Gastrocnemius medialis (tissue), 4 donors: Measurements from ENCODE around the gene F8. TPM values are rescaled to one million over a fixed set of nuclear protein-coding genes. Genes with fewer than 3 reads are reported as not detected.
A peak's percentile ranks its signal among the peaks of the same experiment; 100 is the strongest.

Experiments used
- ATAC-seq, 2 donors: fragments of 150-250 bp; one replicate each; pipeline ENCODE4 v1.9.1; 2016
- DNase-seq, 2 donors: peaks; one replicate each; pipeline ENCODE4 v3.0.0-alpha.2; 2019
- H3K27ac ChIP-seq, 4 donors: fragments of 200-600 bp; sonication (generic); 1 replicate in 1 of 4; 2 replicates in 3 of 4; pipeline ENCODE4 v1.5.1; 2016 to 2018; ENCODE audit warnings: mild to moderate bottlenecking in 2 of 4, moderate library complexity in 1 of 4
- H3K27me3 ChIP-seq, 3 donors: fragments of 200-600 bp; sonication (generic) in 2 of 3; 1 replicate in 1 of 3; 2 replicates in 2 of 3; pipeline versions ENCODE4 v1.5.1 to v1.6.0; 2016 to 2019; ENCODE audit warnings: mild to moderate bottlenecking in 1 of 3, moderate library complexity in 1 of 3
- H3K36me3 ChIP-seq, 2 donors: fragments of 200-600 bp; sonication (generic) in 1 of 2; one replicate each; pipeline ENCODE4 v1.5.1; 2017 to 2018
- H3K4me1 ChIP-seq, 2 donors: fragments of 200-600 bp; sonication (generic) in 1 of 2; one replicate each; pipeline ENCODE4 v1.5.1; 2016 to 2017; ENCODE audit warnings: mild to moderate bottlenecking in 2 of 2
- H3K4me3 ChIP-seq, 4 donors: fragments of 200-600 bp; sonication (generic) in 3 of 4; 1 replicate in 1 of 4; 2 replicates in 3 of 4; pipeline ENCODE4 v1.5.1; 2016 to 2019; ENCODE audit warnings: mild to moderate bottlenecking in 2 of 4
- H3K9me3 ChIP-seq, 3 donors: fragments of 200-600 bp; sonication (generic) in 2 of 3; 1 replicate in 1 of 3; 2 replicates in 2 of 3; pipeline ENCODE4 v1.5.1; 2016 to 2019
- POLR2A ChIP-seq, 2 donors: fragments of 450-650 bp; IDR thresholded peaks; one replicate each; pipeline ENCODE4 v1.6.1; 2017; ENCODE audit warnings: antibody characterized with exemption in 2 of 2, mild to moderate bottlenecking in 2 of 2, moderate library complexity in 2 of 2
- in situ Hi-C, 4 donors: fragments of 200-750 bp; cut with MboI; loops; one replicate each; pipeline versions ENCODE4 v1.15.0 to v1.8.0; 2017; ENCODE audit warnings: low sequenced_read_pairs in 4 of 4
- intact Hi-C: fragments of 100-400 bp; cut with DNase I; formaldehyde crosslinking; loops from one replicate; pipeline ENCODE4 v1.15.1; 2023; ENCODE audit warnings: low total_unique reads
- total RNA-seq, 4 donors: library from RNA; depleted of rRNA; stranded (reverse); fragments of >200 nt; gene quantifications; one replicate each; pipeline versions ENCODE4 v1.1.0 to v1.2.3, GENCODE V29; 2016
- TF ChIP-seq, protein P1 (sequence below), 5 experiments: fragments of 450-650 bp in 3 of 5; fragments of 200-600 bp in 2 of 5; sonication (generic) in 2 of 5; IDR thresholded peaks in 4 of 5; conservative IDR thresholded peaks in 1 of 5; 1 replicate in 4 of 5; 2 replicates in 1 of 5; pipeline ENCODE4 v1.5.1; 2016 to 2019; ENCODE audit warnings: antibody characterized with exemption in 5 of 5, mild to moderate bottlenecking in 3 of 5, moderate library complexity in 3 of 5

Gene F8
- total RNA-seq, 4 donors from 2014 or later = 23.3 to 33.7 (median 28.2) TPM

DNA sequence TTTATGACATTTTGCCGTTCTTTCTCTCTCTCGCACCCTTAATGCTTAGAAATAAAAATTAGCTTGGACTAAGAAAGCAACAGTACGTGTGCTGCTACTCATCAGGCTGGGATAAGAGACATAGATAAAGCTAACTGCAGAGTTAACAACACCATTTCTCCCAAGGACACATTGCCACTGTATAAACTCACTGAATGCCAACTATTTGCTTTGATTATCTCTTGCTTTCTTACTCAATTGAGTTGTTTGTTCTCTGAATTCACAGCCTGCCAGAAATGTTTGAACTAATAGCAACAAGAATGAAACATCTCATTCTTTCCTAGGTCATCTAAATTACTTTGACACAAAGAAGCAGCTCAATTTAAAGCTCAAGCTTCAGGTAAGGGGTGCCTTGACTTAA, 34.6 kb downstream of the F8 start:
- intact Hi-C loops = loop anchor here (10.0 kb wide), 1 partner anchor 227 kb away; the partner anchor contains the start of gene VBP1
- TF ChIP-seq POLR2A (IDR thresholded peaks at IDR 0.05) = no peak
- TF ChIP-seq, protein P1, sequence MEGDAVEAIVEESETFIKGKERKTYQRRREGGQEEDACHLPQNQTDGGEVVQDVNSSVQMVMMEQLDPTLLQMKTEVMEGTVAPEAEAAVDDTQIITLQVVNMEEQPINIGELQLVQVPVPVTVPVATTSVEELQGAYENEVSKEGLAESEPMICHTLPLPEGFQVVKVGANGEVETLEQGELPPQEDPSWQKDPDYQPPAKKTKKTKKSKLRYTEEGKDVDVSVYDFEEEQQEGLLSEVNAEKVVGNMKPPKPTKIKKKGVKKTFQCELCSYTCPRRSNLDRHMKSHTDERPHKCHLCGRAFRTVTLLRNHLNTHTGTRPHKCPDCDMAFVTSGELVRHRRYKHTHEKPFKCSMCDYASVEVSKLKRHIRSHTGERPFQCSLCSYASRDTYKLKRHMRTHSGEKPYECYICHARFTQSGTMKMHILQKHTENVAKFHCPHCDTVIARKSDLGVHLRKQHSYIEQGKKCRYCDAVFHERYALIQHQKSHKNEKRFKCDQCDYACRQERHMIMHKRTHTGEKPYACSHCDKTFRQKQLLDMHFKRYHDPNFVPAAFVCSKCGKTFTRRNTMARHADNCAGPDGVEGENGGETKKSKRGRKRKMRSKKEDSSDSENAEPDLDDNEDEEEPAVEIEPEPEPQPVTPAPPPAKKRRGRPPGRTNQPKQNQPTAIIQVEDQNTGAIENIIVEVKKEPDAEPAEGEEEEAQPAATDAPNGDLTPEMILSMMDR (IDR thresholded peaks at IDR 0.05 in 4 of 5, conservative IDR thresholded peaks at IDR 0.05 in 1 of 5) = no peak

DNA sequence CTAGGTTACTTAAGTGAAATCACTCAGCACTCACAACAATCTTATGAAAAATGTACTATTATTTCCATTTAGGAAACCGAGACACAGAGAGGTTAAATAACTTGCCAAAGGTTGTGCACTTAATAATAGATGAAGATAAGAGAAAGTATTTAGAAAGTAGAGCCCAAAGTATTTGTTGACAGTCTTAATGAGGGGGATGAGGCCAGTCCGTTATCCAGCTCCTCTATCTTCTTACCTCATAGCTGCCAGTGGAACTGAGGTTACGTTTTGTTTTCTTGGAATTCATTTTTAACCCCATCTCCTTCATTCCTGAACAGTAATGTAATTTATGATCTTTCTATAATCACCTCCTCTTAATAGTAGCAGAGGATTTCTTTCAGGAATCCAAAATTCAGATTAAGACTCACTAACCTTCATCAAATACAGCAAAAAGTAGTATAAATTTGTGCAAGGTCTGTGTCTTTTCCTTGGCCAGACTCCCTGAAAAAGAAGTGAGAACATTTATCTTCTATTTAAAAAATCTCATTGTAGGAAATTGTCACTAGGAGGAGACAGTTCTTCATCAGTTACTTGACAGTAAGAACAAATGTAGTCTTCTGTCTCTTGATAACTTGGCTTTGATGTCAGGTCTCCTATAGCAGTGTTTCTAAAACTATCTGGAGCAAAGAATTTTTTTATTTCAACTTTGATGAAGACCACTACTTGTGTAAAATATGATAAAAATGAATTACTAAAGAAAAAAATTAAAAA, 35.5 kb downstream of the F8 start:
- Histone ChIP-seq H3K9me3 (no peaks in the 10 kb centered on the region), H3K4me1 (no peaks in the 10 kb centered on the region), H3K4me3 (no peak overlapping the region), H3K36me3 (no peaks in the 10 kb centered on the region), H3K27me3 (no peaks in the 10 kb centered on the region), H3K27ac (no peak overlapping the region)
- intact Hi-C loops = loop anchor here (10.0 kb wide), 1 partner anchor 228 kb away; the partner anchor contains the start of gene VBP1
- DNase-seq = no peak
- no peak for ATAC-seq
- TF ChIP-seq, protein P1 (IDR thresholded peaks at IDR 0.05 in 4 of 5, conservative IDR thresholded peaks at IDR 0.05 in 1 of 5) = no peak
- no peak for TF ChIP-seq POLR2A (IDR thresholded peaks at IDR 0.05)
- in situ Hi-C loops = loop anchor here in 2 of 4 donors (10.0 to 25.0 kb wide), 3 partner anchors 68 to 100 kb away; no protein-coding TSS in a partner anchor

More for the DNA sequence above, 34.6 kb downstream of the F8 start:
- Histone ChIP-seq H3K27me3 (no peaks in the 10 kb centered on the region), H3K27ac (no peak overlapping the region), H3K9me3 (no peaks in the 10 kb centered on the region), H3K36me3 (no peaks in the 10 kb centered on the region), H3K4me1 (no peaks in the 10 kb centered on the region), H3K4me3 (no peak overlapping the region)
- DNase-seq (no peak), ATAC-seq (no peak)
- in situ Hi-C loops = loop anchor here in 2 of 4 donors (10.0 to 25.0 kb wide), 3 partner anchors 67 to 99 kb away; no protein-coding TSS in a partner anchor

DNA sequence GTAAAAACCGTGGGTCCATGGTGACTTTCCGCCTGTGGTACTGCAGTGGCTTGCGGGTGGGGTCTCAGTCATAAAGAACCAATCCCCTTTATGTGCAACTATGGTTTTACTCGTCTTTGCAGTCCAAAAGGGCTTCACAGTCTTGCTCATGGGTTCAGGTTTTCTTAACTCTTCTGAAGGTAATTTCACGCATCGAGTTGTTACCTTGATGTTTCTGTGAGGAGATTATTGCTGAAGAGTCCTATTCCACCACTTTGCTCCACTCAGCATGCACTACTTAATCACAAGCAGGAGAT, 41.5 kb downstream of the F8 start:
- TF ChIP-seq, protein P1 (IDR thresholded peaks at IDR 0.05 in 4 of 5, conservative IDR thresholded peaks at IDR 0.05 in 1 of 5) = peak in 2 of 5 experiments; percentile 1 to 8
- no peak for TF ChIP-seq POLR2A (IDR thresholded peaks at IDR 0.05)
- no peak overlapping the region for H3K27ac ChIP-seq
- no peaks in the 10 kb centered on the region for H3K9me3 ChIP-seq
- in situ Hi-C loops = loop anchor here in 3 of 4 donors (5.0 to 25.0 kb wide), 4 partner anchors 74 to 106 kb away; no protein-coding TSS in a partner anchor
- no peaks in the 10 kb centered on the region for H3K27me3 ChIP-seq
- no peaks in the 10 kb centered on the region for H3K36me3 ChIP-seq
- H3K4me1 ChIP-seq = no peaks in the 10 kb centered on the region
- intact Hi-C loops = loop anchor here (1.0 to 10.0 kb wide), 5 partner anchors 46 to 234 kb away; partner anchors contain the start of genes BRCC3, CMC4, FUNDC2 and MTCP1
- ATAC-seq = peak in 1 of 2 donors; percentile 14
- no peak for DNase-seq
- H3K4me3 ChIP-seq = peak overlapping the region in 3 of 4 donors; percentile 38 to 42 (median 42)

DNA sequence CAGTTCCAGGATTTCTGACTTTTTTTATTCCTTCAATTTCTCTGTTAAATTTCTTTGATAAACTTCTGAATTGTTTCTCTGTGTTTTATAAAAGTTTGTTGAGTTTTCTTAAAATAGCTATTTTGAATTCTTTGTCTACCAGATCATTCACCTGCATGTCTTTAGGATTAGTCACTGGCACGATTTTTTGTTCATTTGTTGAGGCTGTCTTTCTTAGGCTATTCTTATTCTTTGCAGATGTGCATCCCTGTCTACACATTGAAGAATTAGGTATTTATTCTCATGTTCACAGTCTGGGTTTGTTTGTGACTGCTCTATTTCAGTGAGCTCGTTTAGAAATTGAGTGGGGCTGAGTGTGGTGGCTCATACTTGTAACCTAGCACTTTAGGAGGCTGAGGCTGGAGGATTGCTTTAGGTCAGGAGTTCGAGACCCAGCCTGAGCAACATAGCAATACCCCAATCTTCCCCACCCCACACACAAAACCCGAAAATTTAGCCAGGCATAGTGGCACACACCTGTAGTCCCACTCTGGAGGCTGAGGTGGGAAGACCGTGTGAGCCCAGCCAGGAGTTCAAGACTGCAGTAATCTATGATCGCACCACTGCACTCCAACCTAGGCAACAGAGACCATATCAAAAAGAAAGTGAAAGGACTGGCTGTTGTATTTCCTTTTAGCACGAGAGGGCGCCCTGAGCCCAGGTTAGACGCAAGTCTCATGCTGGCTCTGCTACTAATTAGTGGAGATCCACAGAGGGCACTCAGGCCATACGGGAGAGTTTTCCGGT, 42.0 kb downstream of the F8 start:
- H3K27me3 ChIP-seq = no peaks in the 10 kb centered on the region
- no peaks in the 10 kb centered on the region for H3K9me3 ChIP-seq
- H3K4me1 ChIP-seq = no peaks in the 10 kb centered on the region
- ATAC-seq (peak; percentile 88 to 91), DNase-seq (peak; percentile 24 to 67)
- intact Hi-C loops = loop anchor here (1.0 to 10.0 kb wide), 5 partner anchors 47 to 234 kb away; partner anchors contain the start of genes BRCC3, CMC4, FUNDC2 and MTCP1
- in situ Hi-C loops = loop anchor here in 3 of 4 donors (5.0 to 25.0 kb wide), 4 partner anchors 74 to 107 kb away; no protein-coding TSS in a partner anchor
- no peak overlapping the region for H3K27ac ChIP-seq
- peak overlapping the region; percentile 38 to 48 (median 42) for H3K4me3 ChIP-seq
- TF ChIP-seq POLR2A (IDR thresholded peaks at IDR 0.05) = no peak
- TF ChIP-seq, protein P1 (IDR thresholded peaks at IDR 0.05 in 4 of 5, conservative IDR thresholded peaks at IDR 0.05 in 1 of 5) = peak; percentile 56 to 77 (median 59)
- no peaks in the 10 kb centered on the region for H3K36me3 ChIP-seq
